Activated CD8-positive, alpha-beta T cell treated with anti-CD3 and anti-CD28 coated beads, Interleukin-2, amount 10 ng/mL, durations not matched to agents 7 days and 5 days (primary cell): ENCODE data around the gene PRSS1. TPM values are rescaled to one million over a fixed set of nuclear protein-coding genes. Genes with fewer than 3 reads are reported as not detected.
"Not testable (repeated sequence)": the region's sequence is repeated elsewhere in the genome, so short reads cannot be mapped to it uniquely, and the experiment has no call there.

Experiments
- ATAC-seq: fragments of 150-1000 bp; cut with Tn5 transposase; one replicate; pipeline ENCODE4 v1.10.0; 2021; ENCODE audit warnings: moderate library complexity
- CTCF ChIA-PET: fragments of 350-600 bp; sonication (Branson Sonifier 250); formaldehyde crosslinking; loops from one replicate; lab custom pipeline; 2021; ENCODE audit warnings: antibody characterized with exemption; lab: Charles Lee
- POLR2A ChIA-PET: fragments of 350-600 bp; sonication (Branson Sonifier 250); formaldehyde crosslinking; loops from one replicate; lab custom pipeline; 2021; ENCODE audit warnings: antibody characterized with exemption; lab: Charles Lee
- DNase-seq: peaks from one replicate; pipeline ENCODE4 v3.0.0-alpha.2; 2020
- H3K27ac Mint-ChIP-seq: one replicate; pipeline ENCODE4 v1.8.0; 2021; ENCODE audit warnings: mild to moderate bottlenecking, mixed read lengths
- H3K27me3 Mint-ChIP-seq: one replicate; pipeline ENCODE4 v1.8.0; 2021; ENCODE audit warnings: low read depth, mixed read lengths
- H3K36me3 Mint-ChIP-seq: one replicate; pipeline ENCODE4 v1.8.0; 2021; ENCODE audit warnings: low read depth, mixed read lengths
- H3K4me1 Mint-ChIP-seq: one replicate; pipeline ENCODE4 v1.8.0; 2021; ENCODE audit warnings: low read depth, mixed read lengths
- H3K4me3 Mint-ChIP-seq: one replicate; pipeline ENCODE4 v1.8.0; 2021; ENCODE audit warnings: mild to moderate bottlenecking, mixed read lengths
- H3K9me3 Mint-ChIP-seq: one replicate; pipeline ENCODE4 v1.8.0; 2022; ENCODE audit warnings: mixed read lengths; ENCODE audit not compliant: insufficient read depth
- total RNA-seq, 2 experiments: library from RNA; stranded (reverse); gene quantifications; one replicate each; pipeline ENCODE4 v1.2.3, GENCODE V29; 2021

PRSS1 gene
- total RNA-seq, 2 experiments from 2014 or later, result not detected

- DNase-seq, POLR2A ChIA-PET, ATAC-seq, H3K9me3 Mint-ChIP-seq, H3K27ac Mint-ChIP-seq, H3K4me3 Mint-ChIP-seq, CTCF ChIA-PET, H3K36me3 Mint-ChIP-seq, H3K27me3 Mint-ChIP-seq: not testable (repeated sequence)
- H3K4me1 Mint-ChIP-seq, result peaks cover 38% of the 10 kb centered on the region
Measured at GRCh38 chr7:142775351-142776115, 26.3 kb downstream of the PRSS1 start.

- Mint-ChIP-seq H3K4me1 (peaks cover 34% of the 10 kb centered on the region), H3K27me3 (peaks cover 6% of the 10 kb centered on the region), H3K36me3 (no peaks in the 10 kb centered on the region), H3K4me3 (no peak overlapping the region), H3K27ac (no peak overlapping the region), H3K9me3 (no peaks in the 10 kb centered on the region)
- no peak for ATAC-seq
- CTCF ChIA-PET, result no interaction called here
- DNase-seq, result no peak
- POLR2A ChIA-PET, result no interaction called here
Measured at GRCh38 chr7:142776206-142776844, 27.1 kb downstream of the PRSS1 start.

DNA sequence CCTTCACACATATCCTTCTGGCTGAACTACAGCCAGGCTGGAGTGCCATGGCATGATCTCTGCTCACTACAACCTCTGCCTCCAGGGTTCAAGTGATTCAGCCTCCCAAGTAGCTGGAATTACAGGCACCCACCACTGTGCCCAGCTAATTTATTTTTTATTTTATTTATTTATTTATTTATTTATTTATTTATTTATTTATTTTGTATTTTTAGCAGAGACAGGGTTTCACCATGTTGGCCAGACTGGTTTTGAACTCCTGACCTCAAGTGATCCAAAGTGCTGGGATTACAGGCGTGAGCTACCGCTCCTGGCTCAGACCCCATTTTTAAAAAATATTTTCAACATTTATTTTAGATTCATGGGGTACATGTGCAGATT lies 27.6 kb downstream of the PRSS1 start:
- H3K9me3 Mint-ChIP-seq, ATAC-seq, H3K36me3 Mint-ChIP-seq, H3K27ac Mint-ChIP-seq, H3K4me3 Mint-ChIP-seq, CTCF ChIA-PET, POLR2A ChIA-PET, DNase-seq, H3K27me3 Mint-ChIP-seq: not testable (repeated sequence)
- peaks cover 35% of the 10 kb centered on the region for H3K4me1 Mint-ChIP-seq

DNA sequence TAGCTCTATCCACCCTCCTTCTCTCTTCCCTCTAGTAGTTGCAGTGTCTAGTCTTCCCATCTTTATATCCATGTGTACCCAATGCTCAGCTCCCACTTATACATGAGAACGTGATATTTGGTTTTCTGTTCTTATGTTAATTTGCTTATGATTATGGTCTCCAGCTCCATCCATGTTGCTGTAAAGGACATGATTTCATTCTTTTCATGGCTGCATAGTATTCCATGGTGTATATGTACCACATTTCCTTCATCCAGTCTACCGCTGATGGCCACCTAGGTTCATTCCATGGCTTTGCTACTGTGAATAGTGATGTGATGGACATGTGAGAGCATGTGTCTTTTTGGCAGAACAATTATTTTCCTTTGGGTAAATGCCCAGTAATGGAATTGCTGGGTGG lies 28.0 kb downstream of the PRSS1 start:
- Mint-ChIP-seq H3K36me3 (no peaks in the 10 kb centered on the region), H3K4me1 (peaks cover 36% of the 10 kb centered on the region), H3K4me3 (no peak overlapping the region), H3K9me3 (no peaks in the 10 kb centered on the region), H3K27ac (no peak overlapping the region), H3K27me3 (peaks cover 6% of the 10 kb centered on the region)
- ChIA-PET CTCF (no interaction called here), POLR2A (no interaction called here)
- ATAC-seq (no peak), DNase-seq (no peak)

GRCh38 chr7:142782922-142783900 lies 33.9 kb downstream of the PRSS1 start:
- Mint-ChIP-seq H3K36me3 (peaks cover 14% of the 10 kb centered on the region), H3K4me1 (peaks cover 41% of the 10 kb centered on the region), H3K9me3 (no peaks in the 10 kb centered on the region), H3K27ac (peak overlapping the region; percentile 89), H3K4me3 (peak overlapping the region; percentile 63), H3K27me3 (no peaks in the 10 kb centered on the region)
- ATAC-seq, result peak; percentile 49
- DNase-seq, result peak; percentile 88
- ChIA-PET CTCF (interaction anchor here (0.7 to 20.0 kb wide), 35 partner anchors 9 to 432 kb away, joined by 3 to 584 read pairs (median 4); no protein-coding TSS in a partner anchor), POLR2A (interaction anchor here (0.8 to 20.1 kb wide), 6 partner anchors 10 to 179 kb away, joined by 3 to 2065 read pairs (median 4); no protein-coding TSS in a partner anchor)

- ATAC-seq (no peak), DNase-seq (peak; percentile 20)
- Mint-ChIP-seq H3K27me3 (no peaks in the 10 kb centered on the region), H3K36me3 (peaks cover 23% of the 10 kb centered on the region), H3K4me3 (no peak overlapping the region), H3K4me1 (peaks cover 36% of the 10 kb centered on the region), H3K9me3 (no peaks in the 10 kb centered on the region), H3K27ac (peak overlapping the region; percentile 67)
- CTCF ChIA-PET, result interaction anchor here (0.9 to 20.0 kb wide), 12 partner anchors 14 to 324 kb away, joined by 3 to 584 read pairs (median 30); no protein-coding TSS in a partner anchor
- POLR2A ChIA-PET, result interaction anchor here (0.9 to 20.1 kb wide), 3 partner anchors 21 to 151 kb away, joined by 5 to 2065 read pairs (median 8); no protein-coding TSS in a partner anchor
Measured at GRCh38 chr7:142784096-142784495, 34.8 kb downstream of the PRSS1 start.

- H3K36me3 Mint-ChIP-seq, result peaks cover 29% of the 10 kb centered on the region
- no peaks in the 10 kb centered on the region for H3K9me3 Mint-ChIP-seq
- H3K27ac Mint-ChIP-seq, result peak overlapping the region; percentile 94
- ATAC-seq, result peak; percentile 14
- peak; percentile 59 for DNase-seq
- CTCF ChIA-PET, result interaction anchor here (0.9 to 20.0 kb wide), 11 partner anchors 9 to 152 kb away, joined by 3 to 584 read pairs (median 45); no protein-coding TSS in a partner anchor
- peak overlapping the region; percentile 34 for H3K4me3 Mint-ChIP-seq
- POLR2A ChIA-PET, result interaction anchor here (0.9 to 20.1 kb wide), 5 partner anchors 21 to 155 kb away, joined by 3 to 2065 read pairs (median 5); no protein-coding TSS in a partner anchor
- peaks cover 33% of the 10 kb centered on the region for H3K4me1 Mint-ChIP-seq
- no peaks in the 10 kb centered on the region for H3K27me3 Mint-ChIP-seq
Measured at GRCh38 chr7:142784716-142785115, 35.4 kb downstream of the PRSS1 start.

DNA sequence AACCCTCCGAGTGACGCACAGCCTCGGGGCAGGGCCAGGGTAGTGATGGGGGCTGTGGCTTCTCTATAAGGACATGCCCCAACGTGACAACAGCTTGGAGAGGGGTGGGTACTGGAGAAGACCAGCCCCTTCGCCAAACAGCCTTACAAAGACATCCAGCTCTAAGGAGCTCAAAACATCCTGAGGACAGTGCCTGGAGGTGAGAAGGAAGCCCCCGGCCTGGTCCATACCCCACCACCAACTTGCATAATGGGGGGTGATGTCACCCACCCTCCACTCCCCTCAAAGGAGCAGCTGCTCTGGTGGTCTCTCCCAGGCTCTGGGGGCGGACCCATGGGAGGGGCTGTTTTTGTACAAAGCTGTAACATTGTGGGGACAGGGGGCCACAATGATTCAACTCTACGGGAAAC lies 36.6 kb downstream of the PRSS1 start:
- ChIA-PET CTCF (interaction anchor here (1.0 to 20.0 kb wide), 7 partner anchors 8 to 153 kb away, joined by 3 to 584 read pairs (median 51); no protein-coding TSS in a partner anchor), POLR2A (interaction anchor here (0.8 to 20.1 kb wide), 4 partner anchors 20 to 156 kb away, joined by 3 to 2065 read pairs (median 5); no protein-coding TSS in a partner anchor)
- Mint-ChIP-seq H3K9me3 (no peaks in the 10 kb centered on the region), H3K27me3 (no peaks in the 10 kb centered on the region), H3K4me3 (peak overlapping the region; percentile 73), H3K27ac (peak overlapping the region; percentile 94), H3K36me3 (peaks cover 41% of the 10 kb centered on the region), H3K4me1 (peaks cover 23% of the 10 kb centered on the region)
- DNase-seq (peak; percentile 89), ATAC-seq (peak; percentile 83)

- Mint-ChIP-seq H3K27me3 (no peaks in the 10 kb centered on the region), H3K4me3 (peak overlapping the region; percentile 90), H3K27ac (peak overlapping the region; percentile 99), H3K36me3 (peaks cover 53% of the 10 kb centered on the region), H3K4me1 (peaks cover 21% of the 10 kb centered on the region), H3K9me3 (no peaks in the 10 kb centered on the region)
- DNase-seq (no peak), ATAC-seq (no peak)
- ChIA-PET POLR2A (interaction anchor here (0.9 to 20.1 kb wide), 6 partner anchors 18 to 486 kb away, joined by 3 to 2065 read pairs (median 6); no protein-coding TSS in a partner anchor), CTCF (interaction anchor here (0.8 to 20.0 kb wide), 3 partner anchors 10 to 73 kb away, joined by 4 to 584 read pairs (median 77); no protein-coding TSS in a partner anchor)
Measured at GRCh38 chr7:142787034-142787768, 37.9 kb downstream of the PRSS1 start.

GRCh38 chr7:142787783-142788182 lies 38.5 kb downstream of the PRSS1 start:
- Mint-ChIP-seq H3K4me3 (peak overlapping the region; percentile 90), H3K36me3 (peaks cover 58% of the 10 kb centered on the region), H3K9me3 (no peaks in the 10 kb centered on the region), H3K4me1 (peaks cover 21% of the 10 kb centered on the region), H3K27ac (peak overlapping the region; percentile 99), H3K27me3 (no peaks in the 10 kb centered on the region)
- ATAC-seq, result no peak
- ChIA-PET POLR2A (interaction anchor here (0.8 to 20.1 kb wide), 6 partner anchors 18 to 487 kb away, joined by 3 to 2065 read pairs (median 6); no protein-coding TSS in a partner anchor), CTCF (interaction anchor here (0.8 to 20.0 kb wide), 3 partner anchors 10 to 73 kb away, joined by 4 to 584 read pairs (median 77); no protein-coding TSS in a partner anchor)
- peak; percentile 20 for DNase-seq
